B cell (primary cell): ENCODE data around the gene ATP12A. TPM values are rescaled to one million over a fixed set of nuclear protein-coding genes. Genes with fewer than 3 reads are reported as not detected.

Experiments used
- ATAC-seq: fragments of 200-7000 bp; cut with Tn5 transposase; one replicate; pipeline ENCODE4 v1.10.0; 2021; ENCODE audit warnings: low read depth, mild to moderate bottlenecking, moderate number of reproducible peaks, moderate library complexity
- CTCF ChIA-PET: fragments of 350-600 bp; sonication (Branson Sonifier 250); formaldehyde crosslinking; loops from one replicate; lab custom pipeline; 2021; ENCODE audit warnings: antibody characterized with exemption, inconsistent platforms; lab: Charles Lee
- POLR2A ChIA-PET: fragments of 350-600 bp; sonication (Branson Sonifier 250); formaldehyde crosslinking; loops from one replicate; lab custom pipeline; 2021; ENCODE audit warnings: antibody characterized with exemption; lab: Charles Lee
- DNase-seq: peaks from one replicate; pipeline ENCODE4 v3.0.0; 2013
- H2AFZ ChIP-seq: 2 replicates; pipeline ENCODE4 v1.6.1; 2012; ENCODE audit warnings: mild to moderate bottlenecking, low read depth, low read length; ENCODE audit not compliant: insufficient read depth, poor library complexity, severe bottlenecking
- H3K27ac ChIP-seq, 2 donors: 1 replicate in 1 of 2; 2 replicates in 1 of 2; pipeline ENCODE4 v1.5.1; 2012 to 2013; ENCODE audit warnings: low read length in 2 of 2, mild to moderate bottlenecking in 2 of 2, moderate library complexity in 1 of 2
- H3K27me3 ChIP-seq, 4 experiments: fragments of 200-600 bp in 1 of 4; sonication (generic) in 1 of 4; replicated peaks in 1 of 4; 1 replicate in 2 of 4; 2 replicates in 2 of 4; pipeline versions ENCODE4 v1.6.1 to v1.7.0; 2013 to 2016; ENCODE audit warnings: low read length in 3 of 4, mild to moderate bottlenecking in 2 of 4, mixed read lengths in 1 of 4, moderate library complexity in 1 of 4; ENCODE audit not compliant: insufficient read depth in 4 of 4, control insufficient read depth in 3 of 4; ENCODE audit errors: control extremely low read depth in 1 of 4
- H3K36me3 ChIP-seq, 2 experiments: replicated peaks in 1 of 2; 1 replicate in 1 of 2; 2 replicates in 1 of 2; pipeline versions ENCODE4 v1.6.1 to v1.7.1; 2013; ENCODE audit warnings: low read length in 1 of 2; ENCODE audit not compliant: insufficient read depth in 2 of 2, control insufficient read depth in 1 of 2; ENCODE audit errors: control extremely low read depth in 1 of 2, extremely low read depth in 1 of 2
- H3K4me1 ChIP-seq, 2 donors: fragments of 200-600 bp in 1 of 2; sonication (generic) in 1 of 2; 1 replicate in 1 of 2; 2 replicates in 1 of 2; pipeline versions ENCODE4 v1.5.1 to v1.6.1; 2013 to 2017; ENCODE audit warnings: low read length in 2 of 2; ENCODE audit not compliant: control insufficient read depth in 2 of 2, insufficient read depth in 2 of 2
- H3K4me2 ChIP-seq: replicated peaks from 2 replicates; pipeline ENCODE3; 2012; ENCODE audit warnings: mild to moderate bottlenecking, low read depth, low read length; ENCODE audit not compliant: poor library complexity, severe bottlenecking
- H3K4me3 ChIP-seq, 5 experiments: fragments of 200-600 bp in 1 of 5; sonication (generic) in 1 of 5; 1 replicate in 3 of 5; 2 replicates in 2 of 5; pipeline versions ENCODE4 v1.5.1 to v1.7.0; 2011 to 2016; ENCODE audit warnings: low read length in 4 of 5, mild to moderate bottlenecking in 4 of 5, low read depth in 2 of 5, control low read depth in 1 of 5, moderate library complexity in 1 of 5; ENCODE audit not compliant: insufficient read depth in 1 of 5; ENCODE audit errors: control extremely low read depth in 1 of 5, extremely low read depth in 1 of 5
- H3K79me2 ChIP-seq: fragments of 200-600 bp; sonication (generic); one replicate; pipeline ENCODE4 v1.6.0; 2016; ENCODE audit warnings: low read length; ENCODE audit not compliant: control insufficient read depth, insufficient read depth
- H3K9ac ChIP-seq: fragments of 200-600 bp; sonication (generic); 2 replicates; pipeline ENCODE4 v1.6.1; 2017; ENCODE audit warnings: mild to moderate bottlenecking, low read length, moderate library complexity
- H3K9me3 ChIP-seq, 3 donors: one replicate each; pipeline versions ENCODE4 v1.6.1 to v1.7.1; 2013; ENCODE audit warnings: low read length in 2 of 3; ENCODE audit not compliant: control insufficient read depth in 2 of 3, insufficient read depth in 1 of 3; ENCODE audit errors: control extremely low read depth in 1 of 3
- H4K20me1 ChIP-seq: 2 replicates; pipeline ENCODE4 v1.6.0; 2012; ENCODE audit warnings: mild to moderate bottlenecking, low read length; ENCODE audit not compliant: insufficient read depth, control insufficient read depth, poor library complexity, severe bottlenecking
- H3K27ac Mint-ChIP-seq: one replicate; pipeline ENCODE4 v1.8.0; 2021; ENCODE audit warnings: mixed read lengths
- H3K27me3 Mint-ChIP-seq: one replicate; pipeline ENCODE4 v1.8.0; 2021; ENCODE audit warnings: mixed read lengths
- H3K4me1 Mint-ChIP-seq: one replicate; pipeline ENCODE4 v1.8.0; 2021; ENCODE audit warnings: mixed read lengths
- H3K4me3 Mint-ChIP-seq: one replicate; pipeline ENCODE4 v1.8.0; 2021; ENCODE audit warnings: mixed read lengths
- H3K9me3 Mint-ChIP-seq: one replicate; pipeline ENCODE4 v1.8.0; 2022; ENCODE audit warnings: mixed read lengths; ENCODE audit not compliant: insufficient read depth
- EZH2 ChIP-seq: IDR thresholded peaks from 2 replicates; pipeline ENCODE4 v1.6.1; 2012; ENCODE audit warnings: borderline replicate concordance, low read depth, mild to moderate bottlenecking, moderate library complexity, low read length; ENCODE audit not compliant: insufficient read depth, poor library complexity, severe bottlenecking
- WGBS: methylation state at CpG from one replicate; pipeline ENCODE4 v1.1.5; 2013; ENCODE audit warnings: missing lambda C conversion rate; ENCODE audit not compliant: insufficient coverage; 5-methylcytosine and 5-hydroxymethylcytosine counted together
- intact Hi-C: fragments of 100-400 bp; cut with micrococcal nuclease; formaldehyde crosslinking; loops from one replicate; pipeline ENCODE4 v1.10.0; 2022
- polyA plus RNA-seq: library from polyadenylated mRNA; depleted of rRNA; stranded (reverse); fragments of >200 nt; gene quantifications from 2 replicates; pipeline ENCODE4 v1.2.3, GENCODE V29; 2012
- total RNA-seq, 2 donors: library from RNA; stranded (reverse); fragments of 120-200 nt in 1 of 2; gene quantifications; 1 replicate in 1 of 2; 2 replicates in 1 of 2; pipeline versions ENCODE4 v1.2.3 to v1.2.4, GENCODE V29; 2013 to 2022
- TF ChIP-seq, protein P1 (sequence below): fragments of 200-600 bp; IDR thresholded peaks from one replicate; pipeline ENCODE4 v1.8.0; 2022; ENCODE audit warnings: antibody characterized with exemption, mild to moderate bottlenecking

Gene ATP12A
- total and polyA plus RNA-seq, 2 donors (not counting 1 experiment from before 2014, with no cell fraction given), result not detected

DNA sequence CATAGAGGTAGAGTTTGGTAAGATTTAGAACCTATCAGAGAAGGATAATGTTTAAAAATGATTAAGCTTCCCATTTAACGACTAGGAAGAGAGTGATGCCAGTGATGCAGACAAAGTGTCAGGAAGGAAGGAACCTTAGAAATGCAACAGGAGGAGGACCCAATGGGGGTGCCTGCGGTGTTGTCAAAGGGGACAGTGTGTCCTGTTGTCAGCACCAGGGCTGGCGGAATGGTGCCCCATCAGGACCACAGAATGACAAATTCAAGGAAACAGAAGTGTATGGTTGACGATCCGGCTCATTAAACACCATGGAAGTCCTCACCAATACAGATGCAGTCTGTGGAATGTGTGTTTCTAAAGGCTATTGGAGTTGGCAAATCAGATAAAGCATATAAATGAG lies 19.3 kb downstream of the ATP12A start:
- H4K20me1 ChIP-seq, result no peaks in the 10 kb centered on the region
- no peak for DNase-seq
- H2AFZ ChIP-seq, result no peak overlapping the region
- no peak overlapping the region for H3K4me3 ChIP-seq
- H3K4me2 ChIP-seq, result no peak overlapping the region
- H3K4me3 Mint-ChIP-seq, result no peak overlapping the region
- 92% methylated on average over 5 of the region's 5 CpGs for WGBS
- no peak for TF ChIP-seq EZH2
- TF ChIP-seq, protein P1, sequence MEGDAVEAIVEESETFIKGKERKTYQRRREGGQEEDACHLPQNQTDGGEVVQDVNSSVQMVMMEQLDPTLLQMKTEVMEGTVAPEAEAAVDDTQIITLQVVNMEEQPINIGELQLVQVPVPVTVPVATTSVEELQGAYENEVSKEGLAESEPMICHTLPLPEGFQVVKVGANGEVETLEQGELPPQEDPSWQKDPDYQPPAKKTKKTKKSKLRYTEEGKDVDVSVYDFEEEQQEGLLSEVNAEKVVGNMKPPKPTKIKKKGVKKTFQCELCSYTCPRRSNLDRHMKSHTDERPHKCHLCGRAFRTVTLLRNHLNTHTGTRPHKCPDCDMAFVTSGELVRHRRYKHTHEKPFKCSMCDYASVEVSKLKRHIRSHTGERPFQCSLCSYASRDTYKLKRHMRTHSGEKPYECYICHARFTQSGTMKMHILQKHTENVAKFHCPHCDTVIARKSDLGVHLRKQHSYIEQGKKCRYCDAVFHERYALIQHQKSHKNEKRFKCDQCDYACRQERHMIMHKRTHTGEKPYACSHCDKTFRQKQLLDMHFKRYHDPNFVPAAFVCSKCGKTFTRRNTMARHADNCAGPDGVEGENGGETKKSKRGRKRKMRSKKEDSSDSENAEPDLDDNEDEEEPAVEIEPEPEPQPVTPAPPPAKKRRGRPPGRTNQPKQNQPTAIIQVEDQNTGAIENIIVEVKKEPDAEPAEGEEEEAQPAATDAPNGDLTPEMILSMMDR, result no peak
- H3K27ac Mint-ChIP-seq, result no peak overlapping the region
- no peaks in the 10 kb centered on the region for H3K36me3 ChIP-seq
- peaks cover 37% of the 10 kb centered on the region for H3K27me3 Mint-ChIP-seq
- no peaks in the 10 kb centered on the region for H3K79me2 ChIP-seq
- H3K27me3 ChIP-seq, result no peaks in the 10 kb centered on the region
- CTCF ChIA-PET, result interaction anchor here (0.9 kb wide), 1 partner anchor 17 kb away, joined by 4 read pairs; no protein-coding TSS in a partner anchor
- POLR2A ChIA-PET, result no interaction called here
- intact Hi-C loops, result no loop called here
- no peak overlapping the region for H3K27ac ChIP-seq
- no peak overlapping the region for H3K9ac ChIP-seq
- no peaks in the 10 kb centered on the region for H3K9me3 ChIP-seq
- ATAC-seq, result no peak
- H3K9me3 Mint-ChIP-seq, result no peaks in the 10 kb centered on the region
- H3K4me1 ChIP-seq, result no peaks in the 10 kb centered on the region
- no peaks in the 10 kb centered on the region for H3K4me1 Mint-ChIP-seq

- intact Hi-C loops, result no loop called here
- ChIA-PET POLR2A (no interaction called here), CTCF (interaction anchor here (0.6 kb wide), 1 partner anchor 18 kb away, joined by 3 read pairs; no protein-coding TSS in a partner anchor)
- no peaks in the 10 kb centered on the region for H3K27me3 ChIP-seq
- no peaks in the 10 kb centered on the region for H3K9me3 ChIP-seq
- H2AFZ ChIP-seq, result no peak overlapping the region
- no peaks in the 10 kb centered on the region for H3K79me2 ChIP-seq
- Mint-ChIP-seq H3K9me3 (no peaks in the 10 kb centered on the region), H3K27me3 (peaks cover 42% of the 10 kb centered on the region), H3K27ac (no peak overlapping the region), H3K4me1 (no peaks in the 10 kb centered on the region), H3K4me3 (no peak overlapping the region)
- H3K27ac ChIP-seq, result no peak overlapping the region
- H4K20me1 ChIP-seq, result no peaks in the 10 kb centered on the region
- DNase-seq (no peak), ATAC-seq (no peak)
- H3K4me2 ChIP-seq, result no peak overlapping the region
- TF ChIP-seq, protein P1, result no peak
- no peak for TF ChIP-seq EZH2
- H3K9ac ChIP-seq, result no peak overlapping the region
- 88% methylated on average over 8 of the region's 8 CpGs for WGBS
- H3K4me3 ChIP-seq, result no peak overlapping the region
- no peaks in the 10 kb centered on the region for H3K36me3 ChIP-seq
- H3K4me1 ChIP-seq, result no peaks in the 10 kb centered on the region
These were observed 20.3 kb downstream of the ATP12A start for GRCh38 chr13:24700539-24700938.
